A204.1 (cell line): ENCODE results near the gene COL9A2.

Experiments used
- FAIRE-seq: peaks from 2 replicates; lab custom pipeline; 2012; peaks lifted over from hg19 to GRCh38; lab: Jason Lieb, UNC

The COL9A2 gene

GRCh38 chr1:40318476-40318875 is 1.4 kb upstream of the COL9A2 start:
- no peak for FAIRE-seq

- FAIRE-seq = no peak
Measured at GRCh38 chr1:40317394-40318074, 448 bp upstream of the COL9A2 start.

GRCh38 chr1:40315795-40316594 is 1.1 kb downstream of the COL9A2 start:
- no peak for FAIRE-seq

- FAIRE-seq = no peak
Measured at GRCh38 chr1:40315239-40315794, 1.8 kb downstream of the COL9A2 start.

GRCh38 chr1:40314721-40315238 is 2.3 kb downstream of the COL9A2 start:
- FAIRE-seq = no peak

- FAIRE-seq = no peak
Measured at GRCh38 chr1:40313958-40314720, 2.9 kb downstream of the COL9A2 start.

GRCh38 chr1:40313329-40313957 is 3.6 kb downstream of the COL9A2 start:
- FAIRE-seq = no peak

- no peak for FAIRE-seq
Measured at GRCh38 chr1:40312238-40313205, 4.6 kb downstream of the COL9A2 start.

GRCh38 chr1:40311692-40312091 is 5.4 kb downstream of the COL9A2 start:
- no peak for FAIRE-seq

- FAIRE-seq = no peak
Measured at GRCh38 chr1:40310983-40311642, 6.0 kb downstream of the COL9A2 start.

- FAIRE-seq = no peak
Measured at GRCh38 chr1:40310129-40310461, 7.0 kb downstream of the COL9A2 start.

GRCh38 chr1:40309374-40310128 is 7.5 kb downstream of the COL9A2 start:
- no peak for FAIRE-seq

- FAIRE-seq = no peak
Measured at GRCh38 chr1:40308036-40308727, 8.9 kb downstream of the COL9A2 start.

- FAIRE-seq = no peak
Measured at GRCh38 chr1:40307186-40307585, 9.9 kb downstream of the COL9A2 start.

GRCh38 chr1:40306296-40306695 is 10.8 kb downstream of the COL9A2 start:
- FAIRE-seq = no peak

- no peak for FAIRE-seq
Measured at GRCh38 chr1:40305871-40306270, 11.2 kb downstream of the COL9A2 start.

- no peak for FAIRE-seq
Measured at GRCh38 chr1:40305451-40305850, 11.6 kb downstream of the COL9A2 start.

GRCh38 chr1:40303790-40304189 is 13.3 kb downstream of the COL9A2 start:
- FAIRE-seq = no peak
